K562 (cell line): Measurements from ENCODE around the gene SH3D19. TPM values are rescaled to one million over a fixed set of nuclear protein-coding genes. Genes with fewer than 3 reads are reported as not detected.

Experiments
- ATAC-seq: fragments of 200-7000 bp; cut with Tn5 transposase; 3 replicates; pipeline ENCODE4 v1.9.1; 2020; ENCODE audit warnings: moderate library complexity
- BruUV-seq: library from RNA; stranded (reverse); fragments of 400-500 nt; replicated peaks from 2 replicates; lab custom pipeline; 2021; lab: Mats Ljungman, UMichigan
- CTCF ChIA-PET: fragments of 300-600 bp; formaldehyde crosslinking; extraction: SDS; loops from one replicate; lab custom pipeline; 2021; ENCODE audit warnings: low intra/inter-chr PET ratio; lab: Yijun Ruan, JAX
- POLR2A ChIA-PET: fragments of 300-600, 350-650 bp; sonication (Branson Sonifier 250); formaldehyde crosslinking; extraction: SDS; loops from one replicate; lab custom pipeline; 2021; ENCODE audit warnings: antibody characterized with exemption, inconsistent platforms; lab: Yijun Ruan, JAX
- DNase-seq, 4 experiments: peaks; one replicate each; pipeline versions ENCODE4 v3.0.0 to v3.0.0-alpha.2; 2011 to 2018; ENCODE audit warnings: low spot score in 3 of 4, mixed read lengths in 3 of 4; ENCODE audit errors: extremely low read depth in 1 of 4
- FAIRE-seq: peaks from 2 replicates; lab custom pipeline; 2011; peaks lifted over from hg19 to GRCh38; lab: Jason Lieb, UNC
- H2AFZ ChIP-seq: 2 replicates; pipeline ENCODE4 v1.6.0; 2011; ENCODE audit warnings: low read depth, low read length, control low read depth, inconsistent platforms
- H3K27ac ChIP-seq: fragments of 200-600 bp; 3 replicates; pipeline ENCODE4 v1.8.0; 2011; ENCODE audit warnings: low read depth, mild to moderate bottlenecking, control low read depth, inconsistent platforms, low read length, moderate library complexity, mixed read lengths; ENCODE audit errors: extremely low read depth
- H3K27me3 ChIP-seq, 2 experiments: fragments of 300-600 bp in 1 of 2; 2 replicates in 1 of 2; 3 replicates in 1 of 2; pipeline versions ENCODE4 v1.6.0 to v1.8.0; 2011; ENCODE audit warnings: inconsistent platforms in 2 of 2, low read length in 2 of 2, mild to moderate bottlenecking in 1 of 2, mixed read lengths in 1 of 2, moderate library complexity in 1 of 2; ENCODE audit not compliant: control insufficient read depth in 2 of 2, insufficient read depth in 2 of 2
- H3K36me3 ChIP-seq: fragments of 300-600 bp; 3 replicates; pipeline ENCODE4 v1.8.0; 2011; ENCODE audit warnings: mild to moderate bottlenecking, low read length, inconsistent platforms; ENCODE audit not compliant: control insufficient read depth, insufficient read depth
- H3K4me1 ChIP-seq, 2 experiments: fragments of 200-600 bp in 1 of 2; replicated peaks in 1 of 2; 2 replicates in 1 of 2; 3 replicates in 1 of 2; pipeline versions ENCODE4 v1.5.1 to v1.8.0; 2011; ENCODE audit warnings: inconsistent platforms in 2 of 2, low read length in 2 of 2, mild to moderate bottlenecking in 1 of 2, mixed read lengths in 1 of 2, moderate library complexity in 1 of 2; ENCODE audit not compliant: control insufficient read depth in 2 of 2, insufficient read depth in 2 of 2
- H3K4me2 ChIP-seq: 2 replicates; pipeline ENCODE4 v1.6.1; 2011; ENCODE audit warnings: low read length, control low read depth, inconsistent platforms, mixed read lengths; ENCODE audit not compliant: insufficient read depth
- H3K4me3 ChIP-seq: fragments of 200-600 bp; sonication (generic), shearing (Covaris generic); 2 replicates; pipeline ENCODE4 v1.5.1; 2016; ENCODE audit warnings: control low read depth, inconsistent platforms
- H3K79me2 ChIP-seq: fragments of 200-600 bp; 3 replicates; pipeline ENCODE4 v1.8.0; 2011; ENCODE audit warnings: low read length, inconsistent platforms; ENCODE audit not compliant: control insufficient read depth, insufficient read depth
- H3K9ac ChIP-seq, 2 experiments: 2 replicates each; pipeline versions ENCODE4 v1.6.0 to v1.6.1; 2011; ENCODE audit warnings: low read depth in 2 of 2, low read length in 2 of 2, control low read depth in 1 of 2, inconsistent platforms in 1 of 2, mild to moderate bottlenecking in 1 of 2, mixed read lengths in 1 of 2; ENCODE audit not compliant: insufficient read depth in 1 of 2
- H3K9me1 ChIP-seq: one replicate; pipeline ENCODE4 v1.6.0; 2011; ENCODE audit warnings: inconsistent platforms, mild to moderate bottlenecking, low read length, moderate library complexity; ENCODE audit not compliant: control insufficient read depth, insufficient read depth
- H3K9me3 ChIP-seq: replicated peaks from 2 replicates; pipeline ENCODE4 v1.5.1; 2011; ENCODE audit warnings: low read depth, low read length, inconsistent platforms; ENCODE audit not compliant: control insufficient read depth, insufficient read depth
- H4K20me1 ChIP-seq: replicated peaks from 2 replicates; pipeline ENCODE4 v1.6.1; 2011; ENCODE audit warnings: low read length, inconsistent platforms, mixed read lengths; ENCODE audit not compliant: control insufficient read depth, insufficient read depth
- ATF4 ChIP-seq: fragments of 450-650 bp; formaldehyde crosslinking; IDR thresholded peaks from 2 replicates; pipeline ENCODE4 v1.4.0; 2022; ENCODE audit warnings: mild to moderate bottlenecking, moderate library complexity
- MEIS2 ChIP-seq: fragments of 450-650 bp; IDR thresholded peaks from 2 replicates; pipeline ENCODE4 v1.6.1; 2014; ENCODE audit warnings: mild to moderate bottlenecking; ENCODE audit not compliant: partially characterized antibody
- NCOR1 ChIP-seq: fragments of 450-650 bp; IDR thresholded peaks from 2 replicates; pipeline ENCODE4 v1.6.1; 2016; ENCODE audit warnings: mild to moderate bottlenecking, moderate library complexity
- ZNF263 ChIP-seq: sonication (generic); formaldehyde crosslinking; IDR thresholded peaks from 2 replicates; pipeline ENCODE4 v1.8.0; 2022; ENCODE audit warnings: mild to moderate bottlenecking, missing genetic modification reagents, borderline replicate concordance
- WGBS: fragments of 100-300 bp; shearing (Covaris generic); methylation state at CpG from one replicate; pipeline ENCODE4 v1.1.6; 2016; ENCODE audit warnings: low coverage, mixed read lengths; ENCODE audit not compliant: insufficient coverage; ENCODE audit errors: missing lambda C conversion rate; 5-methylcytosine and 5-hydroxymethylcytosine counted together
- in situ Hi-C: fragments of 300-500 bp; cut with MboI; formaldehyde crosslinking; loops from 4 replicates; pipeline ENCODE4 v1.15.0; 2018; ENCODE audit warnings: inconsistent platforms, mixed read lengths
- intact Hi-C: fragments of 100-400 bp; cut with micrococcal nuclease; formaldehyde crosslinking; loops from 2 replicates; pipeline ENCODE4 v1.14.2; 2022
- polyA plus RNA-seq, 8 experiments: library from polyadenylated mRNA; depleted of rRNA in 4 of 8; stranded (reverse) in 5 of 8; unstranded in 3 of 8; fragments of >200 nt; fragmentation: Nextera tagmentation in 2 of 8; fragmentation: Illumina TruSeq in 1 of 8; extraction: Ambion mirVana in 2 of 8; extraction: Trizol in 1 of 8; gene quantifications; 2 replicates each; pipeline versions ENCODE4 v1.2.1 to v1.2.3, GENCODE V29; 2011 to 2014; ENCODE audit warnings: inconsistent platforms in 1 of 8, missing spikeins in 1 of 8
- total RNA-seq, 7 experiments: library from RNA; depleted of rRNA in 6 of 7; stranded (reverse); fragments of >200 nt in 6 of 7; fragmentation: Illumina TruSeq in 2 of 7; extraction: Trizol in 2 of 7; gene quantifications; 2 replicates each; pipeline versions ENCODE4 v1.2.1 to v1.2.3, GENCODE V29; 2011 to 2021; ENCODE audit warnings: low replicate concordance in 1 of 7

Gene SH3D19
- total and polyA plus RNA-seq, 9 of the 15 experiments (the other 6 are each of a cell fraction or from before 2014, with no cell fraction given): 0.42 to 2.2 (median 1.1) TPM; not detected in 6

GRCh38 chr4:151227731-151228130, 97.7 kb downstream of the SH3D19 start (continued):
- no peak for TF ChIP-seq MEIS2
- TF ChIP-seq, all 486 proteins: peak for 0

GRCh38 chr4:151227172-151227571, 98.2 kb downstream of the SH3D19 start:
- 0% methylated on average over 1 of the region's 1 CpG for WGBS
- Histone ChIP-seq H3K27me3 (peaks cover 0 to 5% of the 10 kb centered on the region in 2 experiments; a peak in 1 of 5 replicates), H3K79me2 (no peaks in the 10 kb centered on the region), H4K20me1 (no peaks in the 10 kb centered on the region), H2AFZ (no peak overlapping the region), H3K9me3 (no peaks in the 10 kb centered on the region), H3K9ac (no peak overlapping the region), H3K4me1 (no peaks in the 10 kb centered on the region), H3K36me3 (no peaks in the 10 kb centered on the region), H3K9me1 (no peaks in the 10 kb centered on the region), H3K4me2 (no peak overlapping the region), H3K4me3 (no peak overlapping the region), H3K27ac (no peak overlapping the region)
- FAIRE-seq (no peak), DNase-seq (no peak), ATAC-seq (no peak)
- intact Hi-C loops: no loop called here
- in situ Hi-C loops: no loop called here
- CTCF ChIA-PET: no interaction called here
- TF ChIP-seq NCOR1: no peak
- TF ChIP-seq ATF4 (CRISPR knock-in tag): no peak
- TF ChIP-seq ZNF263 (CRISPR knock-in tag): no peak
- POLR2A ChIA-PET: interaction anchor here (0.8 kb wide), 1 partner anchor 15 kb away, joined by 3 read pairs; no protein-coding TSS in a partner anchor
- BruUV-seq: no TSS peak
